Tibial nerve (tissue), 4 donors: ENCODE measurements around the gene CNOT1. TPM values are rescaled to one million over a fixed set of nuclear protein-coding genes. Genes with fewer than 3 reads are reported as not detected.

Source experiments
- DNase-seq, 2 donors: peaks; one replicate each; pipeline ENCODE4 v3.0.0-alpha.2; 2019; ENCODE audit warnings: low spot score in 2 of 2
- H3K27ac ChIP-seq, 4 donors: fragments of 200-600 bp; sonication (generic) in 3 of 4; one replicate each; pipeline ENCODE4 v1.5.1; 2017 to 2019; ENCODE audit warnings: mild to moderate bottlenecking in 1 of 4
- H3K27me3 ChIP-seq, 2 donors: fragments of 200-600 bp; sonication (generic) in 1 of 2; one replicate each; pipeline versions ENCODE4 v1.5.1 to v1.6.0; 2017 to 2019
- H3K36me3 ChIP-seq, 3 donors: fragments of 200-600 bp; sonication (generic); one replicate each; pipeline ENCODE4 v1.5.1; 2018 to 2019
- H3K4me1 ChIP-seq, 4 donors: fragments of 200-600 bp; sonication (generic) in 3 of 4; one replicate each; pipeline ENCODE4 v1.5.1; 2017 to 2019
- H3K4me3 ChIP-seq, 4 donors: fragments of 200-600 bp; sonication (generic) in 3 of 4; one replicate each; pipeline ENCODE4 v1.5.1; 2017 to 2019; ENCODE audit warnings: mild to moderate bottlenecking in 1 of 4, moderate library complexity in 1 of 4
- H3K9me3 ChIP-seq, 4 donors: fragments of 200-600 bp; sonication (generic) in 3 of 4; one replicate each; pipeline ENCODE4 v1.5.1; 2017 to 2019
- EP300 ChIP-seq, 2 donors: sonication (generic); formaldehyde crosslinking; IDR thresholded peaks; one replicate each; pipeline ENCODE4 v1.6.1; 2017; ENCODE audit warnings: antibody characterized with exemption in 2 of 2, mild to moderate bottlenecking in 1 of 2
- POLR2A ChIP-seq, 2 donors: fragments of 450-650 bp; IDR thresholded peaks; one replicate each; pipeline ENCODE4 v1.6.1; 2017; ENCODE audit warnings: antibody characterized with exemption in 2 of 2, mild to moderate bottlenecking in 2 of 2, moderate library complexity in 2 of 2
- WGBS, 2 donors: methylation state at CpG; one replicate each; pipeline ENCODE4 v1.1.5; 2018; 5-methylcytosine and 5-hydroxymethylcytosine counted together
- total RNA-seq, 4 donors: library from RNA; depleted of rRNA; stranded (reverse); fragments of >200 nt; gene quantifications; one replicate each; pipeline ENCODE4 v1.1.0, GENCODE V29; 2016
- TF ChIP-seq, protein P1 (sequence below), 5 experiments: fragments of 200-600 bp in 3 of 5; fragments of 450-650 bp in 2 of 5; sonication (generic) in 3 of 5; IDR thresholded peaks; one replicate each; pipeline ENCODE4 v1.5.1; 2016 to 2019; ENCODE audit warnings: antibody characterized with exemption in 5 of 5, mild to moderate bottlenecking in 3 of 5, moderate library complexity in 2 of 5

The CNOT1 gene
- total RNA-seq, 4 donors from 2014 or later: 80.8 to 122 (median 105) TPM

DNA sequence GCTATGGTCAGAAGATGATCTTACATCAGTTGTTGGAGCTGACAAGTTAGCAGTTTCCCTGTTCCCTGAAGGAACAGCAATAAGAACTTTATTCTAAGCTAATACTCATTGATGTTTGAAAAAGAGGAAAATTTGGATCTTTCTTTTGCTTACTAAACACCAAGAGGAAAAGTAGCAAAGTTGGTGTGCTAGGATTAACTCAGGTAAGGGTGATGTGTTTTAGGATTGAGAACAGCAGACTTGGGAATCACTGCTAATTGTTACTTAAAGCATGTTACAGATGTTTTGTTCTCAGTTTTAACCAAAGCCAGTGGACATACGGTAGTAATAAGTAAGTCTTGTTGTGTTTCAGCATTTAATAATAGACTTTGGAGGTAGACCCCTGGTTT, 110.7 kb downstream of the CNOT1 start:
- H3K4me3 ChIP-seq: no peak overlapping the region
- WGBS, 2 donors: 70 to 75% methylated on average over 1 of the region's 1 CpG
- H3K36me3 ChIP-seq: peaks cover 3 to 65% (median 46%) of the 10 kb centered on the region in 3 donors
- DNase-seq: no peak
- no peak overlapping the region for H3K27ac ChIP-seq
- no peaks in the 10 kb centered on the region for H3K9me3 ChIP-seq
- H3K27me3 ChIP-seq: no peaks in the 10 kb centered on the region
- TF ChIP-seq POLR2A (IDR thresholded peaks at IDR 0.05): no peak
- no peak for TF ChIP-seq EP300 (IDR thresholded peaks at IDR 0.05)
- TF ChIP-seq, protein P1, sequence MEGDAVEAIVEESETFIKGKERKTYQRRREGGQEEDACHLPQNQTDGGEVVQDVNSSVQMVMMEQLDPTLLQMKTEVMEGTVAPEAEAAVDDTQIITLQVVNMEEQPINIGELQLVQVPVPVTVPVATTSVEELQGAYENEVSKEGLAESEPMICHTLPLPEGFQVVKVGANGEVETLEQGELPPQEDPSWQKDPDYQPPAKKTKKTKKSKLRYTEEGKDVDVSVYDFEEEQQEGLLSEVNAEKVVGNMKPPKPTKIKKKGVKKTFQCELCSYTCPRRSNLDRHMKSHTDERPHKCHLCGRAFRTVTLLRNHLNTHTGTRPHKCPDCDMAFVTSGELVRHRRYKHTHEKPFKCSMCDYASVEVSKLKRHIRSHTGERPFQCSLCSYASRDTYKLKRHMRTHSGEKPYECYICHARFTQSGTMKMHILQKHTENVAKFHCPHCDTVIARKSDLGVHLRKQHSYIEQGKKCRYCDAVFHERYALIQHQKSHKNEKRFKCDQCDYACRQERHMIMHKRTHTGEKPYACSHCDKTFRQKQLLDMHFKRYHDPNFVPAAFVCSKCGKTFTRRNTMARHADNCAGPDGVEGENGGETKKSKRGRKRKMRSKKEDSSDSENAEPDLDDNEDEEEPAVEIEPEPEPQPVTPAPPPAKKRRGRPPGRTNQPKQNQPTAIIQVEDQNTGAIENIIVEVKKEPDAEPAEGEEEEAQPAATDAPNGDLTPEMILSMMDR (IDR thresholded peaks at IDR 0.05): no peak
- peaks cover 0 to 20% (median 6%) of the 10 kb centered on the region in 4 donors for H3K4me1 ChIP-seq

DNA sequence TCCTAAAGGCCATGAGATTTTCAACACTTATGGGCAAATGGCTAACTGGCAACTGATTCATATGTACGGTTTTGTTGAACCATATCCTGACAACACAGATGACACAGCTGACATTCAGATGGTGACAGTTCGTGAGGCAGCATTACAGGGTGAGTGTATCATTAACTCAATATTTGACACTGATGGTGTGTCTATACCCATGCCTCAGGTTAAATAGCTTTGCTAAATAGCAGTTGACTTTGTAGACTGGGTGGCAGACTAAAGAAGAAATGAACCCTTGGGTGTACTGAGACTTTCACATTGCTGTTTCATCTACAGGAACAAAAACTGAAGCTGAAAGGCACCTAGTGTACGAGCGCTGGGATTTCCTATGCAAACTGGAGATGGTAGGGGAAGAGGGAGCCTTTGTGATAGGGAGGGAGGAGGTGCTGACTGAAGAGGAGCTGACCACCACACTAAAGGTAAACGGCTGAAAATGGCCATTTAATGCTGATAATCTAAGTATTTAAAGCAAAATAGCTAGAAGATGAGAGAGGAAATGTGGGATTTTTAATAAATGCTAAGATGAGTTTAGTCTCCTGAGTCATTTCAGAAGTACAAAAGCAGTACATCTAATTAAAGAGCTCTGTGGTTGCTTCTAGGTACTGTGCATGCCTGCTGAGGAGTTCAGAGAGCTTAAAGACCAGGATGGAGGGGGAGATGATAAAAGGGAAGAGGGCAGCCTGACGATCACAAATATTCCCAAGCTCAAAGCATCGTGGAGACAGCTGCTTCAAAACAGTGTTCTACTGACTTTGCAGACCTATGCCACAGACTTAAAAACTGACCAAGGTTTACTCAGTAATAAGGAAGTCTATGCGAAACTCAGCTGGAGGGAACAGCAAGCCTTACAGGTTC, 111.3 kb downstream of the CNOT1 start:
- DNase-seq: no peak
- H3K9me3 ChIP-seq: no peaks in the 10 kb centered on the region
- H3K27ac ChIP-seq: no peak overlapping the region
- H3K4me1 ChIP-seq: peaks cover 0 to 26% (median 6%) of the 10 kb centered on the region in 4 donors
- WGBS, 2 donors: 72 to 77% methylated on average over 8 of the region's 8 CpGs
- TF ChIP-seq, protein P1 (IDR thresholded peaks at IDR 0.05): no peak
- no peak for TF ChIP-seq EP300 (IDR thresholded peaks at IDR 0.05)
- TF ChIP-seq POLR2A (IDR thresholded peaks at IDR 0.05): no peak
- H3K4me3 ChIP-seq: no peak overlapping the region
- peaks cover 3 to 59% (median 40%) of the 10 kb centered on the region in 3 donors for H3K36me3 ChIP-seq
- H3K27me3 ChIP-seq: no peaks in the 10 kb centered on the region

- TF ChIP-seq POLR2A (IDR thresholded peaks at IDR 0.05): no peak
- TF ChIP-seq EP300 (IDR thresholded peaks at IDR 0.05): no peak
- TF ChIP-seq, protein P1 (IDR thresholded peaks at IDR 0.05): no peak
- Histone ChIP-seq H3K36me3 (peaks cover 3 to 44% (median 24%) of the 10 kb centered on the region in 3 donors), H3K9me3 (no peaks in the 10 kb centered on the region), H3K27me3 (no peaks in the 10 kb centered on the region), H3K27ac (no peak overlapping the region), H3K4me3 (no peak overlapping the region), H3K4me1 (peaks cover 0 to 26% (median 6%) of the 10 kb centered on the region in 4 donors)
- 83 to 95% methylated on average over 4 of the region's 4 CpGs for WGBS, 2 donors
- no peak for DNase-seq
Measured at GRCh38 chr16:58516768-58517107, 112.9 kb downstream of the CNOT1 start.

DNA sequence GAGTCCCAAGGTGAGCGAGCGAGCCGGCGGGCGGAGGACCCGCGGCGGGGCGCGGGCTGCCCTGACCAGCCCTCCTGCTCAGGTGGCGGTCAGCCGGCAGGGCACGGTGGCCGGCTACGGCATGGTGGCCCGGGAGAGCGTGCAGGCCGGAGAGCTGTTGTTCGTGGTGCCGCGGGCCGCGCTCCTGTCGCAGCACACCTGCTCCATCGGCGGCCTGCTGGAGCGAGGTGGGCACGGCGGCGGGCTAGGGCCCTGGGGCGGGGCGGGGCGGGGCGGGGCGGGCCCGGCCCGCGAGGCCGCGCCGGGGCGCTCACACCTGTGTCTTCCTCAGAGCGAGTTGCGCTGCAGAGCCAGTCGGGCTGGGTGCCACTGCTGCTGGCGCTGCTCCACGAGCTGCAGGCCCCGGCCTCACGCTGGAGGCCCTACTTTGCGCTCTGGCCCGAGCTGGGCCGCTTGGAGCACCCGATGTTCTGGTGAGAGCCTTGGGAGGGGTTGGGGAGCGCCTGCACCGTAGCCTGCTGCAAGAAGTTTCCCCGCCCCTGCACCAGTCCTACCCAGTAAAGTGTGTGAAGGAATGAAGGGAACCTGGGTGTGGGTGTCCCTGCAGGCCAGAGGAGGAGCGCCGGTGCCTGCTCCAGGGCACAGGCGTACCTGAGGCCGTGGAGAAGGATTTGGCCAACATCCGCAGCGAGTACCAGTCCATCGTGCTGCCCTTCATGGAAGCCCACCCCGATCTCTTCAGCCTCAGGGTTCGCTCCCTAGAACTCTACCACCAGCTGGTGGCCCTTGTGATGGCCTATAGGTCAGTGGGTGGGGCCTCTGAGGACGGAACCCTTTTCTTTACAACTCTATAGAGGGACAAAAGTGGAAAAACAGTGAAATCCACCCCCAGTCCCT, 113.5 kb downstream of the CNOT1 start:
- Histone ChIP-seq H3K36me3 (peaks cover 3 to 38% (median 19%) of the 10 kb centered on the region in 3 donors), H3K27ac (peak overlapping the region in 3 of 4 donors; percentile 63 to 82 (median 81)), H3K4me3 (peak overlapping the region; percentile 83 to 95 (median 88)), H3K4me1 (peaks cover 0 to 26% (median 6%) of the 10 kb centered on the region in 4 donors), H3K9me3 (no peaks in the 10 kb centered on the region), H3K27me3 (no peaks in the 10 kb centered on the region)
- WGBS, 2 donors: 55 to 57% methylated on average over 15 of the region's 66 CpGs
- no peak for TF ChIP-seq EP300 (IDR thresholded peaks at IDR 0.05)
- TF ChIP-seq, protein P1 (IDR thresholded peaks at IDR 0.05): peak in 1 of 5 experiments; percentile 0
- DNase-seq: no peak
